Hippocampal formation (tissue), 2 donors: ENCODE data around the gene PCDHGA5.
"Not testable (repeated sequence)": the region's sequence is repeated elsewhere in the genome, so short reads cannot be mapped to it uniquely, and the experiment has no call there.

Experiments
- DNase-seq, 2 donors: peaks; one replicate each; lab custom pipeline; 2025; lab: John Stamatoyannopoulos, UW

The PCDHGA5 gene

GRCh38 chr5:141414548-141415274 is 50.7 kb downstream of the PCDHGA5 start:
- DNase-seq: not testable (repeated sequence)

- DNase-seq: not testable (repeated sequence)
These were observed 51.3 kb downstream of the PCDHGA5 start for GRCh38 chr5:141415275-141415618.
